Measurements from ENCODE around the gene C1orf159.

GRCh38 chr1:1140673-1141072, 24.8 kb upstream of the C1orf159 start:
- no peak for TF ChIP-seq CC2D1A (IDR thresholded peaks at IDR 0.05)
- TF ChIP-seq ZBTB33 (CRISPR knock-in tag; IDR thresholded peaks at IDR 0.05), result no peak
- TF ChIP-seq CTCF (IDR thresholded peaks at IDR 0.05 in 2 of 3, conservative IDR thresholded peaks at IDR 0.05 in 1 of 3; ENCODE audit: insufficient read depth in 2 of 3, low read depth in 1 of 3, low read length in 3 of 3), result no peak
